Measurements from ENCODE around the gene CENPP. TPM values are rescaled to one million over a fixed set of nuclear protein-coding genes. Genes with fewer than 3 reads are reported as not detected.

Gene CENPP
- total RNA-seq, 1 donor from 2014 or later: 9.3 TPM

GRCh38 chr9:92598382-92598781 lies 272.6 kb downstream of the CENPP start:
- Histone ChIP-seq H3K27ac (peak overlapping the region; percentile 79), H3K36me3 (no peaks in the 10 kb centered on the region), H3K4me1 (peaks cover 56% of the 10 kb centered on the region), H3K4me3 (no peak overlapping the region), H3K27me3 (no peaks in the 10 kb centered on the region), H3K9me3 (no peaks in the 10 kb centered on the region)
- TF ChIP-seq CTCF (IDR thresholded peaks at IDR 0.05) (no peak), POLR2A (IDR thresholded peaks at IDR 0.05) (no peak), POLR2AphosphoS5 (IDR thresholded peaks at IDR 0.05; ENCODE audit: insufficient read depth in 1 of 2, low read depth in 1 of 2) (no peak)
- DNase-seq (ENCODE audit: extremely low spot score in 2 of 2): no peak
- intact Hi-C loops (cut with DNase I): no loop called here

DNA sequence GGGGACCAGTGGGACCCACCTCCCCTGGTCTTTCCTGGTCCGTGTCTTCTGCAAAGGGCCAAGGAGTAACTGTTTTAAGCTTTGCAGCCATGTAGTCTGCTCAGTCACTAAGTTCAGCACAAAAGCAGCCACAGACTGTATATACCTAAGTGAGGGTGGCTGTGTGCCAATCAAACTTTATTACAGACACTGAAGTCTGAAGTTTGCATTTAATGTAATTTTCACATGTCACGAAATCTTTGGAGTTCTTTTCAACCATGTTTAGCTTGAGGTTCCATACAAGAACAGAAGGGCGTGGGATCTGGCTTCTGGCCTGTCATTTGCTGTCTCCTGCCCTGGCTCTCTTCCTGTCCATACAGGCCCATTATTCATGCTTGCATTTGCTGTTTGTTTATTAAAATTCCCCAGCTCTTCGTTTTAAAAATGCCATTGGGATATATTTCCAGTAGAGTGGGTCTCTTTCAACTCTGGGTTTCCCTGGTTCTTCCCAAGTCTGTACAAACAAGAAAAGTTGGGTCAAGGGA lies 274.2 kb downstream of the CENPP start:
- H3K4me1 ChIP-seq: peaks cover 56% of the 10 kb centered on the region

GRCh38 chr9:92600462-92601261 lies 274.9 kb downstream of the CENPP start:
- Histone ChIP-seq H3K4me1 (peaks cover 56% of the 10 kb centered on the region), H3K36me3 (no peaks in the 10 kb centered on the region), H3K27me3 (no peaks in the 10 kb centered on the region), H3K9me3 (no peaks in the 10 kb centered on the region), H3K27ac (peak overlapping the region; percentile 79), H3K4me3 (peak overlapping the region in 1 of 2 donors; percentile 17)
- no peak for DNase-seq (ENCODE audit: extremely low spot score in 2 of 2)
- TF ChIP-seq CTCF (IDR thresholded peaks at IDR 0.05) (no peak), POLR2AphosphoS5 (IDR thresholded peaks at IDR 0.05; ENCODE audit: insufficient read depth in 1 of 2, low read depth in 1 of 2) (no peak), POLR2A (IDR thresholded peaks at IDR 0.05) (no peak)
- intact Hi-C loops (cut with DNase I): no loop called here

More for the DNA sequence above, 274.2 kb downstream of the CENPP start:
- no peak for DNase-seq (ENCODE audit: extremely low spot score in 2 of 2)
- Histone ChIP-seq H3K9me3 (no peaks in the 10 kb centered on the region), H3K4me3 (peak overlapping the region in 1 of 2 donors; percentile 17), H3K27ac (peak overlapping the region; percentile 79), H3K36me3 (no peaks in the 10 kb centered on the region), H3K27me3 (no peaks in the 10 kb centered on the region)
- TF ChIP-seq CTCF (IDR thresholded peaks at IDR 0.05): no peak
- TF ChIP-seq POLR2A (IDR thresholded peaks at IDR 0.05): no peak
- peak in 1 of 2 donors; percentile 7 for TF ChIP-seq POLR2AphosphoS5 (IDR thresholded peaks at IDR 0.05; ENCODE audit: insufficient read depth in 1 of 2, low read depth in 1 of 2)
- intact Hi-C loops (cut with DNase I): no loop called here

DNA sequence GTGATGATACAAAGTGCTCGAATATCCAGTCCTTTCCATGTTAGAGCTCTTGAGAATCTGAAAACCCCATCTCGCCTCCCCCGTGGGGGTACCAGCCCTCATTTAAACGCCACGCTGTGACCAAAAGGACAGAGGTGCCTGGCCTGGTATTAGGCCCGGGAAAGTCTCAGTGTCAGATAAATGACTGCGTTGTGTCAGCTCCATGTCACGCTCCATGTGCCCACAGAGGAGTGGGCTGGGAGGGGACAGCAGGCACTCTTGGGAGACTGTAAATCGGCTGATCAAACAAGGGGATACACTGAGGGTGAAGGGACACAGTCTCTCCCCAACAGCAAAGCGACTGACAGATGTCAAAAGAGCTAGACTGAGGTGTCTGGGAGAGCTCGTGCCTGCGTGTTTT lies 275.7 kb downstream of the CENPP start:
- no peaks in the 10 kb centered on the region for H3K36me3 ChIP-seq
- DNase-seq (ENCODE audit: extremely low spot score in 2 of 2): no peak
- H3K4me1 ChIP-seq: peaks cover 56% of the 10 kb centered on the region
- H3K4me3 ChIP-seq: peak overlapping the region in 1 of 2 donors; percentile 17
- H3K27me3 ChIP-seq: no peaks in the 10 kb centered on the region
- no peaks in the 10 kb centered on the region for H3K9me3 ChIP-seq
- TF ChIP-seq CTCF (IDR thresholded peaks at IDR 0.05) (no peak), POLR2A (IDR thresholded peaks at IDR 0.05) (no peak), POLR2AphosphoS5 (IDR thresholded peaks at IDR 0.05; ENCODE audit: insufficient read depth in 1 of 2, low read depth in 1 of 2) (no peak)
- intact Hi-C loops (cut with DNase I): no loop called here
- peak overlapping the region; percentile 79 for H3K27ac ChIP-seq

- DNase-seq (ENCODE audit: extremely low spot score in 2 of 2): no peak
- no peak overlapping the region for H3K27ac ChIP-seq
- no peaks in the 10 kb centered on the region for H3K36me3 ChIP-seq
- H3K4me3 ChIP-seq: no peak overlapping the region
- H3K9me3 ChIP-seq: no peaks in the 10 kb centered on the region
- intact Hi-C loops (cut with DNase I): no loop called here
- no peak for TF ChIP-seq POLR2A (IDR thresholded peaks at IDR 0.05)
- peaks cover 64% of the 10 kb centered on the region for H3K4me1 ChIP-seq
- H3K27me3 ChIP-seq: no peaks in the 10 kb centered on the region
These were observed 276.7 kb downstream of the CENPP start for GRCh38 chr9:92602413-92602812.

Measured in vagina (tissue), 2 donors.